Kidney (tissue), 14 donors: ENCODE measurements around the gene OR2AJ1. TPM values are rescaled to one million over a fixed set of nuclear protein-coding genes. Genes with fewer than 3 reads are reported as not detected.

Experiments
- DNase-seq, 5 donors: peaks; one replicate each; pipeline ENCODE4 v3.0.0-alpha.2; 2013 to 2020
- FAIRE-seq: peaks from 2 replicates; lab custom pipeline; 2012; peaks lifted over from hg19 to GRCh38; lab: Jason Lieb, UNC
- H3K27ac ChIP-seq, 2 donors: one replicate each; pipeline ENCODE4 v1.7.0; 2013; ENCODE audit warnings: low read depth in 2 of 2, low read length in 2 of 2, inconsistent platforms in 1 of 2
- H3K27me3 ChIP-seq: one replicate; pipeline ENCODE4 v1.7.1; 2013; ENCODE audit warnings: low read length, inconsistent platforms; ENCODE audit not compliant: control insufficient read depth, insufficient read depth
- H3K36me3 ChIP-seq, 3 donors: one replicate each; pipeline versions ENCODE4 v1.7.0 to v1.7.1; 2013; ENCODE audit warnings: low read length in 3 of 3, control low read depth in 1 of 3, inconsistent platforms in 1 of 3; ENCODE audit not compliant: insufficient read depth in 3 of 3, control insufficient read depth in 2 of 3
- H3K4me1 ChIP-seq, 3 donors: one replicate each; pipeline versions ENCODE4 v1.7.0 to v1.7.1; 2013; ENCODE audit warnings: low read length in 3 of 3, inconsistent platforms in 1 of 3, low read depth in 1 of 3; ENCODE audit not compliant: control insufficient read depth in 2 of 3, insufficient read depth in 2 of 3
- H3K4me3 ChIP-seq, 3 donors: one replicate each; pipeline versions ENCODE4 v1.7.0 to v1.8.1; 2013; ENCODE audit warnings: low read length in 3 of 3, control low read depth in 1 of 3, inconsistent platforms in 1 of 3
- H3K9ac ChIP-seq, 3 donors: one replicate each; pipeline versions ENCODE4 v1.7.0 to v1.7.1; 2013; ENCODE audit warnings: low read length in 3 of 3, control low read depth in 1 of 3, inconsistent platforms in 1 of 3
- H3K9me3 ChIP-seq, 3 donors: one replicate each; pipeline versions ENCODE4 v1.7.0 to v1.7.1; 2013; ENCODE audit warnings: low read length in 3 of 3, control low read depth in 1 of 3, inconsistent platforms in 1 of 3; ENCODE audit not compliant: control insufficient read depth in 2 of 3, insufficient read depth in 1 of 3
- CTCF ChIP-seq: IDR thresholded peaks from 3 replicates; pipeline ENCODE4 v1.5.1; 2012; ENCODE audit warnings: mild to moderate bottlenecking, moderate library complexity, borderline replicate concordance; ENCODE audit not compliant: insufficient read depth; ENCODE audit errors: extremely low read depth
- intact Hi-C: fragments of 100-400 bp; cut with DNase I; formaldehyde crosslinking; loops from one replicate; pipeline ENCODE4 v1.11.1; 2022
- polyA plus RNA-seq: library from polyadenylated mRNA; stranded (reverse); fragments of 350-450 nt; fragmentation: Illumina TruSeq; extraction: RNeasy Lipid Tissue Mini Kit (QIAGEN cat#74804); gene quantifications from one replicate; pipeline ENCODE4 v1.2.3, GENCODE V29; 2014; ENCODE audit warnings: low read depth, low replicate concordance; ENCODE audit not compliant: insufficient read depth
- total RNA-seq: library from RNA; stranded (reverse); fragmentation: NEBNext Ultra II Directional; extraction: Animal tissue kit (Norgen Biotek cat#: 25700); gene quantifications from one replicate; pipeline ENCODE4 v1.2.1, GENCODE V29; 2021
- donor health status: control.
- donor health status: control.
- donor health status: control.
- donor health status: control.
- donor health status: control.
- donor health status: DM: yes; HTN: yes; CAD: no.
- donor health status: Normal renal cell carcinoma (clear cell type).

Gene OR2AJ1
- total and polyA plus RNA-seq, 2 donors from 2014 or later: not detected

GRCh38 chr1:247913786-247914185, 10.9 kb upstream of the OR2AJ1 start:
- Histone ChIP-seq H3K4me1 (no peaks in the 10 kb centered on the region), H3K27me3 (no peaks in the 10 kb centered on the region), H3K36me3 (no peaks in the 10 kb centered on the region), H3K4me3 (no peak overlapping the region), H3K9me3 (no peaks in the 10 kb centered on the region), H3K9ac (no peak overlapping the region), H3K27ac (no peak overlapping the region)
- intact Hi-C loops: no loop called here
- no peak for TF ChIP-seq CTCF
- FAIRE-seq (no peak), DNase-seq (no peak)

DNA sequence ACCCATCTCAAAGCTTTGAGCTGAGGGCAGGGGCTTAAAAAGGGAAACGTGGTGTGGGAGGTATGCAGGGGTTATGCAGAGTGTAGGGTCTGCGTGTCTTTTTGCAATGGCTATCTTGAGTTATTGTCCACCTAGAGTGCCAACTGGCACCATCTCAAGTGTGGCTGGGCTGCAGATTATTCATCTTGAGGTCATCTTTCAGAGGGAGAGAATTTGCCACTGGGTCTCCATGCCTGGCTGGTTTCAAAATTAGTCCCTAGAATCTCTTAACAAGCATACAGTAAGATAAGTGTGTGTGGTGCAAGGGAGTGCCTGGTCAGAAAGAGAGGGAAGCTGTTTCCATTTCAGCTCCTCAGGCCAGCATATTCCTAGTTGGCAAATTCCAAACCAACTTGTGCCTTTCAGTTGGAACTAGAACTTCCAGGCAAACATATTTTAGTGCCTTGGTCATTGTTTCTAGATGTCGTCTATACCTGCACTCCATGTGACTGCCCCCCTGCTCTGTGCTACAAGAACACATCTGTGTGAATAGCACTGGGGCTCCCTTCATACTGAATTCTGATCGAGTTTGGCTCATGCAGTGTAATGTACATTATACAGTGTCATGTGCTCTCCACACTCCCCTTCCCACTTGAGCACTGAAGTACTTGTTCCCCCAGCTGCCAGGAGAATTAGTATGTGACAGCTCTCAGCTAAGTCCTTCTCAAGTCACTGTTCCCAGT, 9.6 kb upstream of the OR2AJ1 start:
- intact Hi-C loops: no loop called here
- no peaks in the 10 kb centered on the region for H3K27me3 ChIP-seq
- no peak overlapping the region for H3K27ac ChIP-seq
- no peaks in the 10 kb centered on the region for H3K9me3 ChIP-seq
- no peak for DNase-seq
- no peak overlapping the region for H3K4me3 ChIP-seq
- no peak for TF ChIP-seq CTCF
- FAIRE-seq: no peak
- H3K4me1 ChIP-seq: no peaks in the 10 kb centered on the region
- no peaks in the 10 kb centered on the region for H3K36me3 ChIP-seq
- H3K9ac ChIP-seq: no peak overlapping the region

DNA sequence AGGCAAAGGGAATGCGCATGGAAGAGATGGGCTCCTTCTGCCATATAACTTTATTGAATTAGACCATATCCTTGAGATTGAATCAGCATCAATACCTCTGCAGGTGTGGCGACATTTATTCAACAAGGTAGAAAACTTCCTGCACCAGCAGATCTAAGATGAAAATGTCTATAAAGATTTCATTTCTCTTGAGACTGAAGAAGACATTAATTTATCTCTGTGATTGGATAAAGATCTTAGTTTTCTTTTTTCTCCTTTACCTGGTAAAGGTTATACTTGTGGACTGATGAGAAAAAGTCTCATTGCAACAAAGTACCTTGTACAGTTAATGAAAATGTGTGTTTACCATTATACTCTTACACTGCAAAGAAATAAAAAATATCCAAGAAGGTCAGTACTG, 4.7 kb upstream of the OR2AJ1 start, which contains the start of gene OR2T8:
TSS of gene OR2T8 (plus strand) at position 301 of the 400 bp plus-strand sequence. CDS start 766 bp downstream, outside the sequence.
- no peak within 1 kb of the TSS for H3K27ac ChIP-seq
- H3K36me3 ChIP-seq: no peaks in the 10 kb centered on the region
- no peaks in the 10 kb centered on the region for H3K9me3 ChIP-seq
- no peak within 1 kb of the TSS for H3K4me3 ChIP-seq
- H3K27me3 ChIP-seq: no peaks in the 10 kb centered on the region
- no peak for TF ChIP-seq CTCF
- no peaks in the 10 kb centered on the region for H3K4me1 ChIP-seq
- FAIRE-seq: no peak
- DNase-seq: no peak
- intact Hi-C loops: no loop called here
- no peak within 1 kb of the TSS for H3K9ac ChIP-seq
